ENCODE results near the gene MESD. TPM values are rescaled to one million over a fixed set of nuclear protein-coding genes. Genes with fewer than 3 reads are reported as not detected.

Gene MESD
- total RNA-seq, 3 donors from 2014 or later (not counting 1 experiment from before 2014, with no cell fraction given) = 14.7 to 26.0 (median 24.5) TPM

- Mint-ChIP-seq H3K4me1 (peaks cover 0 to 11% of the 10 kb centered on the region in 2 donors), H3K27ac (no peak overlapping the region), H3K9me3 (no peaks in the 10 kb centered on the region), H3K4me3 (no peak overlapping the region), H3K36me3 (peaks cover 6% of the 10 kb centered on the region), H3K27me3 (ENCODE audit: low read depth in 2 of 2) (no peaks in the 10 kb centered on the region)
- Histone ChIP-seq H3K27ac (ENCODE audit: low read length) (no peak overlapping the region), H3K9me3 (ENCODE audit: control insufficient read depth, insufficient read depth, low read length) (no peaks in the 10 kb centered on the region), H3K36me3 (ENCODE audit: control insufficient read depth, insufficient read depth, low read length) (peaks cover 55% of the 10 kb centered on the region), H3K4me3 (ENCODE audit: low read length) (no peak overlapping the region), H3K27me3 (ENCODE audit: control insufficient read depth, insufficient read depth, low read length) (no peaks in the 10 kb centered on the region), H3K4me1 (ENCODE audit: control insufficient read depth, insufficient read depth, low read length) (no peaks in the 10 kb centered on the region)
- ATAC-seq (no peak), DNase-seq (no peak)
- no peak for TF ChIP-seq CTCF (IDR thresholded peaks at IDR 0.05)
- intact Hi-C loops (cut with micrococcal nuclease) = no loop called here
- 84% methylated on average over 7 of the region's 8 CpGs for WGBS (ENCODE audit: insufficient coverage)
These were observed 39.1 kb downstream of the MESD start for GRCh38 chr15:80950291-80951078.

- ATAC-seq = no peak
- 99% methylated on average over 4 of the region's 4 CpGs for WGBS (ENCODE audit: insufficient coverage)
- Histone ChIP-seq H3K36me3 (ENCODE audit: control insufficient read depth, insufficient read depth, low read length) (peaks cover 57% of the 10 kb centered on the region), H3K27ac (ENCODE audit: low read length) (no peak overlapping the region), H3K4me3 (ENCODE audit: low read length) (no peak overlapping the region), H3K9me3 (ENCODE audit: control insufficient read depth, insufficient read depth, low read length) (no peaks in the 10 kb centered on the region), H3K4me1 (ENCODE audit: control insufficient read depth, insufficient read depth, low read length) (no peaks in the 10 kb centered on the region), H3K27me3 (ENCODE audit: control insufficient read depth, insufficient read depth, low read length) (no peaks in the 10 kb centered on the region)
- intact Hi-C loops (cut with micrococcal nuclease) = no loop called here
- no peak overlapping the region for H3K4me3 Mint-ChIP-seq
- H3K27ac Mint-ChIP-seq = no peak overlapping the region
- no peak for TF ChIP-seq CTCF (IDR thresholded peaks at IDR 0.05)
- peaks cover 0 to 8% of the 10 kb centered on the region in 2 donors for H3K4me1 Mint-ChIP-seq
- no peaks in the 10 kb centered on the region for H3K9me3 Mint-ChIP-seq
- no peak for DNase-seq
- H3K36me3 Mint-ChIP-seq = peaks cover 6% of the 10 kb centered on the region
- no peaks in the 10 kb centered on the region for H3K27me3 Mint-ChIP-seq (ENCODE audit: low read depth in 2 of 2)
These were observed 39.9 kb downstream of the MESD start for GRCh38 chr15:80949756-80950155.

- intact Hi-C loops (cut with micrococcal nuclease) = no loop called here
- peaks cover 6% of the 10 kb centered on the region for H3K36me3 Mint-ChIP-seq
These were observed 40.8 kb downstream of the MESD start for GRCh38 chr15:80948651-80949292.

More at GRCh38 chr15:80948651-80949292, 40.8 kb downstream of the MESD start:
- no peaks in the 10 kb centered on the region for H3K9me3 Mint-ChIP-seq
- 95% methylated on average over 13 of the region's 13 CpGs for WGBS (ENCODE audit: insufficient coverage)
- Histone ChIP-seq H3K36me3 (ENCODE audit: control insufficient read depth, insufficient read depth, low read length) (peaks cover 57% of the 10 kb centered on the region), H3K4me1 (ENCODE audit: control insufficient read depth, insufficient read depth, low read length) (no peaks in the 10 kb centered on the region), H3K4me3 (ENCODE audit: low read length) (no peak overlapping the region), H3K9me3 (ENCODE audit: control insufficient read depth, insufficient read depth, low read length) (no peaks in the 10 kb centered on the region), H3K27me3 (ENCODE audit: control insufficient read depth, insufficient read depth, low read length) (no peaks in the 10 kb centered on the region), H3K27ac (ENCODE audit: low read length) (no peak overlapping the region)
- H3K27ac Mint-ChIP-seq = no peak overlapping the region
- peaks cover 0 to 8% of the 10 kb centered on the region in 2 donors for H3K4me1 Mint-ChIP-seq
- no peak for TF ChIP-seq CTCF (IDR thresholded peaks at IDR 0.05)
- DNase-seq (no peak), ATAC-seq (no peak)
- H3K27me3 Mint-ChIP-seq (ENCODE audit: low read depth in 2 of 2) = no peaks in the 10 kb centered on the region
- H3K4me3 Mint-ChIP-seq = no peak overlapping the region

All from natural killer cell (primary cell).